MM.1S (cell line): ENCODE measurements around the gene DGKI.

Experiments used
- CTCF ChIP-seq: fragments of 300-600 bp; sonication (generic); IDR thresholded peaks from 2 replicates; pipeline ENCODE4 v1.5.1; 2016; ENCODE audit warnings: antibody characterized with exemption, low read length, mixed read lengths
- EZH2 ChIP-seq: fragments of 300-600 bp; sonication (generic); optimal IDR thresholded peaks from 2 replicates; pipeline ENCODE3; 2017; ENCODE audit warnings: low read depth, mild to moderate bottlenecking, antibody characterized with exemption, low read length, mixed read lengths
- EZH2phosphoT487 ChIP-seq: fragments of 300-600 bp; sonication (generic); IDR thresholded peaks from 2 replicates; pipeline ENCODE4 v1.6.1; 2018; ENCODE audit warnings: antibody characterized with exemption, low read length

DNA sequence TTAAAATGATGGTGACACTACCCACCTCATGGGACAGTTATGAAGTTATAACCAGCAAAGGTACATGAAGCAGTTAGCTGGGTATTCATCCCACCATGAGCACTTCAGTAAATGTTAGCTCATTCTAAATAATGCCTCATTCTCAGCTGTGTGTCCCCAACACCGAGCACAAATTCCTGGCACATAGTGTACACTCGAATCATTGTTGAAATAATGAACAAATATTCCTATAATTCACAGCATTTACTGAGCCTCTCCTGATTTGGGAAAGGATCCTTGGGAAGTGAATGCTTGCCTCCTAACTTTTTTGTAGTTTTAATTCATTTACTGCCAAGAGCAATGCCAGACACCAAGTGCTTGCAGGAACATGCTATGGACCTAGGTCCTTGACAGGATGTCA, 235.2 kb downstream of the DGKI start:
- TF ChIP-seq CTCF (no peak), EZH2 (no peak), EZH2phosphoT487 (no peak)
